HepG2 (cell line): ENCODE results near the gene DIPK1B. TPM values are rescaled to one million over a fixed set of nuclear protein-coding genes. Genes with fewer than 3 reads are reported as not detected.

Experiments
- ARID2 ChIP-seq: sonication (generic); formaldehyde crosslinking; IDR thresholded peaks from 2 replicates; pipeline ENCODE4 v1.8.1; 2022; ENCODE audit warnings: mild to moderate bottlenecking, missing genetic modification reagents, borderline replicate concordance
- CBX2 ChIP-seq, 2 experiments: fragments of 200-600 bp in 1 of 2; sonication (generic); formaldehyde crosslinking in 1 of 2; IDR thresholded peaks; 2 replicates each; pipeline versions ENCODE4 v1.7.0 to v1.8.1; 2018 to 2022; ENCODE audit warnings: low read depth in 2 of 2, low read length in 1 of 2, mild to moderate bottlenecking in 1 of 2, missing genetic modification reagents in 1 of 2
- FOXO1 ChIP-seq: sonication (generic); formaldehyde crosslinking; IDR thresholded peaks from 2 replicates; pipeline ENCODE4 v1.4.0; 2020; ENCODE audit warnings: missing genetic modification reagents
- HHEX ChIP-seq: IDR thresholded peaks from 2 replicates; pipeline ENCODE4 v1.6.1; 2016; ENCODE audit warnings: control low read depth
- KMT2A ChIP-seq: sonication (generic); formaldehyde crosslinking; IDR thresholded peaks from 2 replicates; pipeline ENCODE4 v1.4.0; 2020; ENCODE audit warnings: missing genetic modification reagents
- MAFF ChIP-seq: IDR thresholded peaks from 2 replicates; pipeline ENCODE4 v1.6.1; 2011; ENCODE audit warnings: low read depth, low read length, improper control_type of control experiment
- MATR3 ChIP-seq: sonication (generic); formaldehyde crosslinking; IDR thresholded peaks from 2 replicates; pipeline ENCODE4 v1.4.0; 2020; ENCODE audit warnings: missing genetic modification reagents
- NFE2L1 ChIP-seq: sonication (generic); formaldehyde crosslinking; IDR thresholded peaks from 2 replicates; pipeline ENCODE4 v1.4.0; 2020; ENCODE audit warnings: missing genetic modification reagents, mild to moderate bottlenecking, borderline replicate concordance
- NR2F6 ChIP-seq, 2 experiments: IDR thresholded peaks; 2 replicates each; pipeline ENCODE4 v1.6.1; 2016; ENCODE audit warnings: antibody characterized with exemption in 1 of 2, mild to moderate bottlenecking in 1 of 2
- POGK ChIP-seq: sonication (generic); formaldehyde crosslinking; conservative IDR thresholded peaks from 2 replicates; pipeline ENCODE4 v1.8.0; 2022; ENCODE audit warnings: mild to moderate bottlenecking, moderate library complexity, missing genetic modification reagents
- RORA ChIP-seq: sonication (generic); formaldehyde crosslinking; IDR thresholded peaks from 2 replicates; pipeline ENCODE4 v1.5.0; 2020; ENCODE audit warnings: mild to moderate bottlenecking, missing genetic modification reagents, moderate library complexity
- RXRA ChIP-seq: sonication (generic); formaldehyde crosslinking; IDR thresholded peaks from 2 replicates; pipeline ENCODE4 v1.5.1; 2020; ENCODE audit warnings: missing genetic modification reagents
- SSRP1 ChIP-seq: IDR thresholded peaks from 2 replicates; pipeline ENCODE4 v1.6.1; 2016; ENCODE audit warnings: control low read depth
- TBL1XR1 ChIP-seq: fragments of 150-350 bp; IDR thresholded peaks from 2 replicates; pipeline ENCODE4 v1.6.1; 2014; ENCODE audit warnings: borderline replicate concordance, low read length; ENCODE audit not compliant: partially characterized antibody
- XBP1 ChIP-seq: sonication (generic); formaldehyde crosslinking; IDR thresholded peaks from 2 replicates; pipeline ENCODE4 v1.5.0; 2020; ENCODE audit warnings: missing genetic modification reagents
- ZBTB26 ChIP-seq: IDR thresholded peaks from 2 replicates; pipeline ENCODE4 v1.6.1; 2016; ENCODE audit warnings: missing compliant biosample characterization, missing genetic modification reagents, borderline replicate concordance
- ZMYM3 ChIP-seq: sonication (generic); formaldehyde crosslinking; IDR thresholded peaks from 2 replicates; pipeline ENCODE4 v1.5.1; 2020; ENCODE audit warnings: mild to moderate bottlenecking, missing genetic modification reagents
- ZNF101 ChIP-seq: sonication (generic); formaldehyde crosslinking; IDR thresholded peaks from 2 replicates; pipeline ENCODE4 v1.4.0; 2020; ENCODE audit warnings: mild to moderate bottlenecking, low read depth, missing genetic modification reagents, borderline replicate concordance
- ZNF441 ChIP-seq: sonication (generic); formaldehyde crosslinking; IDR thresholded peaks from 2 replicates; pipeline ENCODE4 v1.7.0; 2021; ENCODE audit warnings: missing genetic modification reagents, borderline replicate concordance
- ZNF570 ChIP-seq: sonication (generic); formaldehyde crosslinking; IDR thresholded peaks from 2 replicates; pipeline ENCODE4 v1.4.0; 2020; ENCODE audit warnings: mild to moderate bottlenecking, missing genetic modification reagents, borderline replicate concordance
- ZNF576 ChIP-seq: sonication (generic); formaldehyde crosslinking; IDR thresholded peaks from 2 replicates; pipeline ENCODE4 v1.4.0; 2020; ENCODE audit warnings: mild to moderate bottlenecking, missing genetic modification reagents
- ZNF615 ChIP-seq: sonication (generic); formaldehyde crosslinking; IDR thresholded peaks from 2 replicates; pipeline ENCODE4 v1.5.0; 2020; ENCODE audit warnings: mild to moderate bottlenecking, missing genetic modification reagents, borderline replicate concordance
- ZNF749 ChIP-seq: sonication (generic); formaldehyde crosslinking; IDR thresholded peaks from 2 replicates; pipeline ENCODE4 v1.8.0; 2022; ENCODE audit warnings: mild to moderate bottlenecking, missing genetic modification reagents, moderate library complexity, borderline replicate concordance
- ZNF775 ChIP-seq: sonication (generic); formaldehyde crosslinking; IDR thresholded peaks from 2 replicates; pipeline ENCODE4 v1.4.0; 2020; ENCODE audit warnings: missing genetic modification reagents, mild to moderate bottlenecking, moderate library complexity, borderline replicate concordance
- ZNF816 ChIP-seq: sonication (generic); formaldehyde crosslinking; IDR thresholded peaks from 2 replicates; pipeline ENCODE4 v1.8.0; 2022; ENCODE audit warnings: missing genetic modification reagents, mild to moderate bottlenecking, borderline replicate concordance
- polyA plus RNA-seq, 8 experiments: library from polyadenylated mRNA; depleted of rRNA in 3 of 8; stranded (reverse) in 7 of 8; unstranded in 1 of 8; fragments of >200 nt; fragmentation: Illumina TruSeq in 4 of 8; extraction: Trizol in 4 of 8; gene quantifications; 2 replicates each; pipeline versions ENCODE4 v1.2.1 to v1.2.3, GENCODE V29; 2011 to 2016; ENCODE audit warnings: low read depth in 4 of 8, missing spikeins in 1 of 8, mixed read lengths in 1 of 8; ENCODE audit not compliant: insufficient read depth in 1 of 8
- total RNA-seq, 5 experiments: library from RNA; depleted of rRNA; stranded (reverse); fragments of >200 nt; fragmentation: Illumina TruSeq; extraction: Trizol; gene quantifications; 2 replicates each; pipeline ENCODE4 v1.2.3, GENCODE V29; 2016; ENCODE audit warnings: low read depth in 1 of 5
- TF ChIP-seq, protein P1 (sequence below): sonication (generic); formaldehyde crosslinking; IDR thresholded peaks from 2 replicates; pipeline ENCODE4 v1.8.0; 2022; ENCODE audit warnings: missing genetic modification reagents, mild to moderate bottlenecking, borderline replicate concordance
- TF ChIP-seq, protein P2 (sequence below): sonication (generic); formaldehyde crosslinking; IDR thresholded peaks from 2 replicates; pipeline ENCODE4 v1.5.0; 2020; ENCODE audit warnings: mild to moderate bottlenecking, low read depth, missing genetic modification reagents, borderline replicate concordance

The DIPK1B gene
- total and polyA plus RNA-seq, 2 of the 13 experiments (the other 11 are each of a cell fraction or from before 2014, with no cell fraction given): 0.18 to 3.9 TPM

DNA sequence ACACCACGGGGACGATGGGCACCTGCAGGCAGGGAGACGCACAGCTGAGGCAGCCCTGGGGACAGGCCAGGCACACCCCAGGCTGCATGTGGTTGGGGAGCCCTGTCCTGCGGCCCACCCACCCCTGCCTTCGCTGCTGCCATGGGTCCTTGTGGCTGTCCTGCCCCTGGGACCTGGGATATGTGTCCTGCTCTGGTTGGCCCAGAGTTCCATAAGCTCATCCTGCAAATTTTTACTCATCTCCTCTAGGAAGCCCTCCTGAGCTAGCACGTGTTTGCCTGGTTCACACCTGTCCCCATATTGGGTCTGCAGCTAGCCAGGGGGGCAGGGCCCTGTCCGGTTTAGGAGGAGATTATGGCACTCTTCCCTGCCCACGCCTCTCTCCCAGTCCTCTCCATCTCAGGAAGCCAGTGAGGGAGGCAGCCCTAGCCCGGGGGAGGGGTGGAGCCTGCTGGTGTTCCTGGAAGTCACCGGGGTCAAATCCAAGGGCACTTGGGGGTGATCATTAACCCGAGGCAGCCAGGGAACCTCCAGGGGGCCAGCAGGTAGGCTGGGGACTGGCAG is 37.5 kb upstream of the DIPK1B start (continued):
- TF ChIP-seq TBL1XR1 (peak; percentile 63), KMT2A (CRISPR knock-in tag) (no peak), ZNF441 (CRISPR knock-in tag) (no peak), ZNF576 (no peak), MATR3 (CRISPR knock-in tag) (no peak), RXRA (CRISPR knock-in tag) (peak; percentile 88), HHEX (CRISPR knock-in tag) (no peak), FOXO1 (CRISPR knock-in tag) (no peak; the same call in 1 of the 2 replicates), ZNF749 (CRISPR knock-in tag) (no peak), MAFF (no peak), XBP1 (no peak), ZNF775 (no peak), SSRP1 (no peak), ZBTB26 (CRISPR knock-in tag) (no peak), ZNF615 (no peak), NR2F6 (IDR thresholded peaks at IDR 0.05) (peak; percentile 92), NR2F6 (CRISPR knock-in tag; IDR thresholded peaks at IDR 0.05) (peak; percentile 97), ZMYM3 (CRISPR knock-in tag) (no peak), ARID2 (CRISPR knock-in tag) (no peak), CBX2 (IDR thresholded peaks at IDR 0.05; ENCODE audit: low read depth, low read length) (no peak), CBX2 (CRISPR knock-in tag; IDR thresholded peaks at IDR 0.05; ENCODE audit: low read depth) (no peak), POGK (CRISPR knock-in tag) (no peak), NFE2L1 (no peak), ZNF570 (CRISPR knock-in tag) (no peak), ZNF101 (no peak), ZNF816 (CRISPR knock-in tag) (no peak), RORA (CRISPR knock-in tag) (no peak)
- TF ChIP-seq, protein P1, sequence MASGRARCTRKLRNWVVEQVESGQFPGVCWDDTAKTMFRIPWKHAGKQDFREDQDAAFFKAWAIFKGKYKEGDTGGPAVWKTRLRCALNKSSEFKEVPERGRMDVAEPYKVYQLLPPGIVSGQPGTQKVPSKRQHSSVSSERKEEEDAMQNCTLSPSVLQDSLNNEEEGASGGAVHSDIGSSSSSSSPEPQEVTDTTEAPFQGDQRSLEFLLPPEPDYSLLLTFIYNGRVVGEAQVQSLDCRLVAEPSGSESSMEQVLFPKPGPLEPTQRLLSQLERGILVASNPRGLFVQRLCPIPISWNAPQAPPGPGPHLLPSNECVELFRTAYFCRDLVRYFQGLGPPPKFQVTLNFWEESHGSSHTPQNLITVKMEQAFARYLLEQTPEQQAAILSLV (CRISPR knock-in tag): no peak
- TF ChIP-seq, protein P2, sequence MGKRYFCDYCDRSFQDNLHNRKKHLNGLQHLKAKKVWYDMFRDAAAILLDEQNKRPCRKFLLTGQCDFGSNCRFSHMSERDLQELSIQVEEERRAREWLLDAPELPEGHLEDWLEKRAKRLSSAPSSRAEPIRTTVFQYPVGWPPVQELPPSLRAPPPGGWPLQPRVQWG (CRISPR knock-in tag): no peak
